GM21825 (cell line): Measurements from ENCODE around the gene BIRC7.

Experiments used
- ATAC-seq: cut with Tn5 transposase; IDR thresholded peaks from one replicate; pipeline ENCODE4 v1.9.1; 2021; ENCODE audit warnings: mild to moderate bottlenecking, moderate library complexity; ENCODE audit not compliant: unreplicated experiment

Gene BIRC7, protein sequence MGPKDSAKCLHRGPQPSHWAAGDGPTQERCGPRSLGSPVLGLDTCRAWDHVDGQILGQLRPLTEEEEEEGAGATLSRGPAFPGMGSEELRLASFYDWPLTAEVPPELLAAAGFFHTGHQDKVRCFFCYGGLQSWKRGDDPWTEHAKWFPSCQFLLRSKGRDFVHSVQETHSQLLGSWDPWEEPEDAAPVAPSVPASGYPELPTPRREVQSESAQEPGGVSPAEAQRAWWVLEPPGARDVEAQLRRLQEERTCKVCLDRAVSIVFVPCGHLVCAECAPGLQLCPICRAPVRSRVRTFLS

DNA sequence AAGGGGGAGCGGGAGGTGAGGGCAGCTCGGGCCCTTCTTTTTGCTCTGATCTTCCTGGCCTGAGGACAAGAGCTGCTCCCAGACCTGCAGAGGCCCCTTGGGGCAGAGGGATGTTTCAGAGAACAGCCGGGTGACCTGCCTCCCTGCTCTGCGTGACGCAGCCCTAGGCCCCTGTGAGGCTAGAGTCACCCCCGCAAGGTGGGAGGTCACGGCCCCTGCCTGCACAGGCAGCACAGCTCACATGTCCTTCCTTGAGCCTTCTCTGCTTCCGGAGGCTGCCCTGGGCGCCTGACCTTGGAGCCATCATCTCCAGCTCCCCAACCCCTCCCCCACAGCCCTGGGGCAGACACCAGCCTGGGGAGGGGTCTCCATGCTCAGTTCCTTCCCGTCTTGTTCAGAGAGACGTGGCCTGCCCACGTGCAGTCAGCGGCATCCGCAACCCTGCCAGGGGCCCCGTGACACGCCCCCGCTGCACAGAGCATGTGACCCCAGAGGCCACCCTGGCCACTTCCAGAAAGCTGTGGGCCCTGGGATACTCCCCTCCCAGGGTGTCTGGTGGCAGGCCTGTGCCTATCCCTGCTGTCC lies at the start of gene BIRC7:
TSS of gene BIRC7 (plus strand) at position 507 of the 585 bp plus-strand sequence. CDS start 192 bp downstream, outside the sequence.
- no peak for ATAC-seq

DNA sequence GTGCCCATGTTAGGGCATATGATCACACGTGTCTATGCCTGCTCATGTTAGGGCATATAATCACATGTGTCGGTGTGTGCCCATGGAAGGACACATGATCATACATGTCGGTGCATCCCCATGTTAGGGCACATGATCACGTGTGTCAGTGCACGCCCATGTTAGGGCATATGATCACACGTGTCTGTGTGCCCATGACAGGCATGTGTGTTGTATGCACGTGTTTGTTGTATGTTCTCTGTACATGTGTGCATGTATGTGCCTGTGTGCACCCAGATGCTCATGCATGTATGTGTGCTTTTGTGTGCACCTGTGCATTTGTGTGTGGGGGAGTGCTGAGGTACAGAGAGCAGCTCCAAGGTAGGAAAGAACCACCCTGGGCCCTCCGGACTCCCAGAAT lies 49.6 kb upstream of the BIRC7 start:
- ATAC-seq: no peak

DNA sequence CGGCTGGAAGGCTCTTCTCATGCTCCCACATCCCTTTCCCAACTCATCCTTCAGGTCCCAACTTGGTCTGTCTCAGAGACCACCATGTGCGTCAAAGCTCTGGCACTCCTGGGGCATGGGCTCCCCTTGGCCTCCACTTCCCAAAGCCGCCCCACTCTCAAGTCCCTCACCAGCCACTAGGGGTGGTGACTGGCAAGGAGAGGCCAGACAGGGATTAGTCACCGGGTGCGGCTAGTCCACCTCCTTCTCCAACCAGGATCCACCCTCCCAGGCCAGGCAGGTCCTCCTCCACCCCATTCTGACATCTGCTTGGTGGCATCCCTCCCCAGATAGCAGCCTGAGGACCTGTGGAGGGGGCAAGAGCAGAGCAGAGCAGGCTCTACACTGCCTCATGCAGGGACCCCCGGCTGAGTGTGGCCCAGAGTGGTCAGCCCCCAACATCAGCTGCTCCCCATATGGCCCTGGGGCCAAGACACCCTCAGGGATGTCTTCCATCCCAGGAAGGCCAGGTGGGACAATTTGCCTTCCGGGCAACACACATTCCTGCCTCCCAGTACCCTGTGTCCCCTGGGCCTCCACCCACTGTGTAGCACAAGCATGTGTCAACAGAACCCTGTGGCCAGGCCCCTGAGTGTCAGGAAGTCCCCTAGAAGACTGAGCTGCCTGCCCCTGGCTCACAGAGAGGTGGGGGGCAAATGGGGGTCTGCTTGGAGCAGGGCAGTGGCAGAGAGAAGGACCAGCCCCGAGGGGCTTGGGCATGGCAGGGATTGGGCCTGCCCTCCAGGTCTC lies 49.0 kb upstream of the BIRC7 start:
- no peak for ATAC-seq

DNA sequence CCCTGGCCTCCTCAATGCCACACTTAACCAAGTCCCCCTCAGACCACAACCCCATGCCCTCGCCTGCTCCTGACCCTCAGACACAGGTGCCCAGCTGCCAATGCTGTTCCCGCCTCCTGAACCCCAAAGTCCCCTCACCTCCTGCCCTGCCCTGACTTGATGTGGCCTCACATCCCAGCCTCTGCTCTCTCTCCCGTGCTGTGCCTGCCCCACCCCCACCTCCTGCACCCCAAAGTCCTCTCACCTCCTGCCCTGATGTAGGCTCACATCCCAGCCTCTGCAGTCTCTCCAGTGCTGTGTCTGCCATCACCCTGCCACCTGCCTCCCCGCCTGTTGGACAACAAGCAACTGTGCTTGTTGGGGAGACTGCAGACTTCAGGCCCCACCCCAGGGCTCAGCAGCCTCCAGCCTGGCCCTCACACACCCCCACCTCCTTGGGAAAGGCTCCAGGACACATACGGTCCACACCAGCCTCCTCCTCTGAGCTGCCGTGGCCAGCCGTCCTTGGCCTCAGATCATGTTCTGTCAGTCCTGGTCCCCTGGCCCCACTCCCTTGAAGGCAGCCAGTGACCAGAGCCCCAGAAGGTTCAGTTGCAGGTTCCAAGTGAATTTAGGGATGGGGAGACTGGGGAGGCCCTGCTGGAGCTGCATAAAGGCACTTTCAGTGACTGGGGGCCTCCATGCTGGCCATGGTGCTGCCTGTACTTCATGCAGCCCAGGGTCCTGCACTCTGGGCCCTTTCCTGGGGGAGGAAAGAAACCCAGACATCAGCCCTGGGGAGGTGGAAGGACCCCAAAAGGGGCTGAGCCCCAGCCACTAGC lies 48.2 kb upstream of the BIRC7 start:
- ATAC-seq: no peak

DNA sequence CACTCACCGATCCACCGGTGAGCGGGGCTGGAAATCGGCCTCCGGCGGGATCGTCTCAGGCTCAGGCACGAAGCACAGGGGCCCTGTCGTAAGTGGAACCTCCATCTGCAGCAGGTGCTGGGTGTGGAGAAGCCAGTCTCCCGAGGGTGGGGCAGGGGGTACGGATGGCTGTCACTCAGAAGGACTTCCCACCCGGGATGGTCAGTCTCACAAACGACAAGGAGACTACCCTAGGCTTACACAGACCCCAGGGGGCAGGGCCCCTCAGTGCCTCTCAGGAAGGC lies 47.6 kb upstream of the BIRC7 start:
- no peak for ATAC-seq

DNA sequence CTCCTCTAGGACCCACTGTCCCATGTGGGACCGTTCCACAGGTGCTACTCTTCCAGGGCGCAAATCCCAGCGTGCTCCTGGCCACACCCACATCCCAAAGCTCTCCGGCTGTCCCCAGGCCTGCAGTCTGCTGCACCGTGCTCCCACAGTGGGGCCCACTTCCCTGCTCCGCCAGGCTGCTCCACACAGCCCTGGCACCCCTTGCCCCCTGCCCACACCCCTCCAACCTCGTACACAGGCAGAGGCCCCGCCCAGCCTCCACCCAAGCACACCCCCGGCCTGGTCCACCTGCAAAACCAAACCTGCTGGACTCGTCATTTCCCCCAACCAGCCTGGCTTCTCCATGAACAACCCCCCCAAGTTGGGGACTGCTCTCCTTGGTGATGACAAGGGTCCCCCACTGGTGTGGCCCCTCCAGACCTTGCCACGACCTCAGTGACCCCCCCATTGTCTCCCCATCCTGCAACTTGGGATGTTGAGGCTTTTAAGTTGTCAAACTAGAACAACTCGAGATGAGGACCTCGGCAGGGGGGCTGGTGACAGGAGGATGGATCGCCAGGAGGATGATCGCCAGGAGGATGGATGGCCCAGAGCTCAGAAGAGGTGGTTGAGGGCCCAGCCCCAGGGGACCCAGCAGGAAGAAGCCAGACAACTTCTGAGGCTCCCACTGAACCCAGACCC lies 46.9 kb upstream of the BIRC7 start:
- no peak for ATAC-seq

DNA sequence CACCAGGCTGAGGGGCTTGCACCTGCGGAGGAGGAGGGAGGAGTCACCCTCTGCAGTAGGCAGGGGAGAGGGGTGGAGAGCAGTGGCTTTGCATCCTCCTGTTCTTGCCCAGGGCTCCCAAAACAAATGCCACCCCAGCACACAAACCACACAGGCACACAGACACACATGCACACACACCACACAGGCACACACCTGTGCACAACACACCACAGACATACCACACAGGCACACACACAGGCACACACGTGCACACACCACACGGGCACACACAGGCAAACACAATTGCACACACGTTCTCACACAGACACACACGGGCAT lies 46.4 kb upstream of the BIRC7 start:
- ATAC-seq: no peak

DNA sequence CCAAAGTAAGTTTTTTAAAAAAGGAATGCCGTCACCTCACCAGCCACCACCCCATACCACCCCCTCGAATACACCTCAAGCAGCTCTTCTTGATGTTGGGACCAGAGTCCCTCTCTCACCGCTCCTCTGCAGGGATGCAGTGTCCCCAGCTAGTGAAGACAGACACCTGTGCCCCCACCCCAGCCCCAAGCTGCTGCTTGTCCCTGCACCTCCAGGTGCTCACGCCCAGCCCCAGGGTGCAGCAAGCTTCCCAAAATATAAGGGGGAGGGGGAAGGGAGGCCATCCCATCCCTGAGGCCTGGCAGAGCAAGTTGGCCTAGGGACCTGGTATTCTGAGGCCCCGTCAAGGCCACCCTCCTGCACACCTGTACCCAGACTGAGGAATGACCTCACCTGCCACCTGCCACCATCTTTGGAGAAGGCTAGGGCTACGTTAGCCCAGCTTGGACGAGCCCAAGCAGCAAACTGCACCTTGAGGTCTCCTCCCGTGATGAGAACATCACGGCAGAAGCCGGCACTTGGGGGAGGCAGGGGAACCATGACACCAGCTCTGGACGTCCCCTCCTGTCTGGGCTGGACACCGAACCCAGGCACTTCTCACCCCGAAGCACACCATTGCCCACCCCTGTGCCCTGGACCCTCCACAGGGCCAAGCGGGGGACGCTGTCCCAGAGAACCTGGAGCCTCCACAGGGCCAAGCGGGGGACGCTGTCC lies 45.7 kb upstream of the BIRC7 start:
- ATAC-seq: no peak

DNA sequence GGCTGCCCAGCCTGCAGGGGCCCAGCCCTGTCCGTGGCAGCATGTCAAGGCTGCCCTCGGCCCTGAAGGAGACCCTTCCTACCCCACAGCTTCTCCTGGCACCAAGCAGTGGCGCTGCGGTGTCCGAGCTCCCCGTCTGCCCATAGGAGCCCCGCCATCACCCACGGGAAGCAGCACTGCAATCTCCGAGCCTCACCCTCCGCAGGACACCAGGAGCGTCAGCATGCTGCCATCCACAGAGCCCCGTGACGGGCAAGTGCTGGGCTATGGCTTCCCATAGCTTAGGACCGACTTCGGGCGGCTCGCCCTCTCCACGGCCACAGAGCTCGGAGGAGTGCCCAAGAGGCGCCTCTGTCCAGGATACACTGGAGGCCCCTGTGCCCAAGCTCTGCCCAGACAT lies 44.9 kb upstream of the BIRC7 start:
- no peak for ATAC-seq

DNA sequence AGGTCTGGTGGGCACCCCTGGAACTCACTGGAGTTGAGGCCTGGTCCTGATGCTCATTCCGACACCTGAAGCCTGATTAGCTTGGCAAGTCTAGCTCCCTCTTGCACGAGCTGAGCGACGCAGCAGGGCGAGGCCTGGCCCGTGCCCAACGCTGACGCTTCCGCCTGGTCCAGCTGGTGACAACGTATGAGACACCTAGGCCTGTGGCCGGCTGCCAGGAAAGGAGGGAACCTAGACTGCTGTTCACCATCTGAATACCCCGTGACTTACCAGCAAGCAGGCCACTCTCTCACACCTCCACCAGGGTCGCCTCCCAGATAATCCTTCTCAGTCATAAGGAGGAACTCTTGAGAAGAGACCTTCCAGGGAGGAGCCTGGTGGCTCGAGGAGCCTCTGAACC lies 44.3 kb upstream of the BIRC7 start:
- ATAC-seq: no peak

DNA sequence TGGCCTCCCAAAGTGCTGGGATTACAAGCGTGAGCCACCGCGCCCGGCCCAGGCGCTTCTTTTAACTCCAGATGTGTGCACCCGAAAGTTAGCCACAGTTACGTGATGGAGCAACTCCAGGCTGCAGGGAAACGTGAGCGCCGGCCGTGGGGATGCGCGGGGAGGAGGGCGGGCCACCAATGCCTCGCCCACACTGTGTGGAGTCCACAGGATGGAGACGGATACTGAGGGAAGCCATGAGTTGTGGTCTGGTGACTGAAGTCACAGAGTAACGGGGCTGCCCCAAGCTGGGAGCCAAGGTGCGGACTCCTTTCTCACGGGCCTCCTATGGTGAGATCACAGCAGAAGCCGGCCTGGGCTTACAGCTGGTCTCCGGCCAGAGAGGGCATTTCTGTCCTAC lies 43.0 kb upstream of the BIRC7 start:
- ATAC-seq: no peak

DNA sequence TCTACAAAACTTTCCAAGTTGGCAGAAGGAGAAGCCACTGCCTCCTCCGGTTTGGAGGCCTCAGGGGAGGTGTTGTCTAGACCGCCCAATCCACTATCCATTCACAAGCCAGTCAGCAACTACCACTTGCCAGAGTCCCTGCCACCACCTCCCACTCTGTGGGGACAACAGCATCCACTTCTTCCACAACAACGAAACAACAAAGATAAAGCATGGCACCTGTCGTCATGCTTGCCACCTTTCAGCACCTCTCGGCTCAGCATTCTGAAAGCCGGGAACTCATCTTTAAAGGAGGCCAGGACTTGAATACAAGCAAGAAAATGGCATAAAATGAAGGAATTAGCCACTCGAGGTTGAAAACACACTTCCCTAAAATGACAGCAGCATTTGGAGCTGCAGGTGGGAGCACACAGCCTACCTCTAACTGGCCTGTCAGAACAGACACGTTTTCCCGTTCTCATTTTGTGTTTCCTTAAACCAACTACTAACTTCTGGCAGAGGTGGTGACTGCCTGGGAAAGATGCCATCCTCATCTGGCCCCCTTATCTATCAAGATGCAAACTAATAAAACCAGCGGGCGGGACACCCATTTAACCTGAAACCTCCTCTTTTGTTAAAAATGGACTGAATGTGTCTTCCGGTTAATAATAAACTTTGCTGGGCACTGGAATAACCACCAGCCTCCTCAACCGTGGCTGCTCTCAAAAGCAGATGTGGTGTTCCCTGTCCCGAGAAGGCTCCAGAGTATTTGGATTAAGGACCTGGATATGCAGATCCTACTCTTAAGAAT lies 41.5 kb upstream of the BIRC7 start:
- ATAC-seq: no peak

DNA sequence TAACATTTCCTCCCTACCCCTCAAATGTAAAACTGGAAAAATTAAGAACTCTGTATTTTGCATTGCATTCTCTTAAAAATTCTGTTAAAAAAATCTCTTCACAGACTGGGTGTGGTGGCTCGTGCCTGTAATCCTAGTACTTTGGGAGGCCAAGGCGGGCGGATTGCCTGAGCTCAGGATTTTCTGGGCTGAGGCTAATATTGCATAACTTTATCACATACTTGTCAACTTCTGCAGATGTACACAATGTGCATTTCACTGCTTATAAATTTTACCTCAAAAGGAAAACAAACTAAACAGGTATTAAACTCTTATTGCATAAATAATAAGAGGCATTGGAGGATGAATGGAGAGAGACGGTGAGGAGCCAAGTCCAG lies 40.9 kb upstream of the BIRC7 start:
- ATAC-seq: no peak

DNA sequence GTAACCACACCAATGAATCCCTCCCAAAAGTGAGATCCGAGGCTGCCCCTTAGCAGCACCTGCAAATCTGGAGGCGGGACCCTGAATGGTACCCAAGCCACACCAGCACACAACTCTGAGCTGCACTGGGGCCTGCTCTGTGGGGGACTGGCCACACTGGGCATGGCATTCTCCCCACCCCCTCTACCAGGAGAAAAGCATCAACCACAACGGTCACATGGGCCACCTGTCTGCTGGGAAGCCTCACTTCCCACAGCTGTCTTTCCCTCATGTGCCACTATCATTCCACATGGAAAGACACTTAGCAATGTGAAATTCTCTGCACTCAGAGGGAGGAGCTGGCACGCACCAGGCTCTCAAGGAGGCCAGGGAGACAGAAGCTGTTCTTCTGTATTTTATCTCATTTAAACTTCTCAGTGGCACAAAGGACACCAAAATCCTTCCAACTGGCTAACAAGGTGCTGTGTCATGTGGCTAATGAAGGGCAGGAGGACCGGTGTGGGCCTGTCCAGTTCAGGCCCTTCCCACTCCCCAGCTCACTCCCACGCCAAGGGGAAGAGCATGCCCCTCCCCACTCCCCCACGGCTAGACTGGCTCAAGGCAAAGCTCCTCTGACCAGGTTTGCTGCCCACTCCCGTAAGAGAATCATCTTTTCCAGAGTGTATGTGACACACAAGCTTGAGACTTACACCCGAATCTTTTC lies 38.8 kb upstream of the BIRC7 start:
- no peak for ATAC-seq

DNA sequence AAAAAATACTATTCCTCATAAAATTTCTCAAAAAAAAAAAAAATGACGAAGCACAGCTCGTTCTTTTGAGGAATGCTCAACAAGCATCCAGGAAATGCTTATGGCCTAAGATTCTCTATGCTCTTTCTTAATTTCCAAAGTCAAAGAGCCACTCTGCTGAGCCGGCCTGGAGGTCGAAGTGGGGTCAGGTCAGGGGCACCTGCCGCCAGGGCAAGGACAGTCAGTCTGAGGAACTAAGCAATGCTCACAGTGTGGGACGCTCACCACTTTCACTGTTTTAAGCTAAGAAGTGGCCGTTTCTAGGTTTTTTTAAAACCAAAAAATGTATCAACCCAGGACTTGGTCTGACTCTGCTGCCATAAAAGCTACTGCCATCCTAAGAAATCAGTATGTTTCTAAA lies 37.1 kb upstream of the BIRC7 start:
- ATAC-seq: no peak

DNA sequence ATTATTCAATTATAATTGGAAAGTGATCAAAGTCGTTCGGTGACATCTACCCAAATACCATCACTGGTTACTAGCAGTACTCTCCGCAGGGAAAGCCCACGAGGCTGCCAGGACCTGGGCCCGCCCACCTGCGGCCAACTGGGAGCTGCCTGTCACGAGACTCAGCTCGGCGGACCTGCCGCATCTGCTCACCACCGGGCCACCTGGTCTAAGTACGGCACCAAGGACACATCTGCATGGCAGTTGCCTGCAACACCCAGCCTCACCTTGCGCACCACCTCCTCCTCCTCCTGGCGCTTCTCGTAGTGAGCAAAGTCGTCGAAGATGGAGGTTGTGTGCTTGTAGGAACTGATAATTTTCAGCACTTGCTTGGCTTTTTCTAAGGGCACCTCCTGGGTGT lies 33.7 kb upstream of the BIRC7 start:
- no peak for ATAC-seq

DNA sequence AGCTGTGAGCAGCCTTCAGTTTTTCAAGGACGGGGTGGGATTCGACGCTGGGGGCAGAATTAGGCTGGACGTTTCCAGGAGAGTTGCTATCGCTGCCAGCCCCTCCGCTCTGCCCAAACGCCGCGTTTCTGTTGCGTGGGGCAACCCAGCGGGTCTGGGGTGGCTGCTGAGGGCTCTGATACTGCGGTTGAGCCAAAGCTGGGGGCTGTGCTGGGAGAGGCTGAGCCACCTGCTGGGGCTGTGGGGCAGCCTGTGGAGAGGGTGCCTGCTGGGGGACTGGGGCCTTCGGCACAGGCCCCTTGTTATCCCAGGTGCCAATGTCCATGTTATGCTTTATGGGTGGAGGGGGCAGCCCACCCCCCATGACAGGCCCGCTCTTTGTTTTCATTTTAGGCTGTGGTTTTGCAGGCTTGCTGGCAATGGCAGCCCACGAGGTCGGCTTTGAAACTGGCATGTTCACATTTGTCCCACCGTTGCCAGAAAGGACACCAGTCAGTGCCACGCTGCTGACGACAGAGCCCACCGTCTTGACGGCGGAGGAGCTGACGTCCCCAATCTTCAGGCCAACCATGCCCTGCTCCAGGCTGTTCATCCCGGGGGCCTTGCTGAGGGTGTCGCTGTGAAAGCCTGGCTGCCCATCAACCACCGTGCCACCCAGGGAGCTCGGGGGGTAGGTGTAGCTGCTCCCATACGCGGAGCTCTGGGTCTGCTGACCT lies 32.7 kb upstream of the BIRC7 start:
- ATAC-seq: no peak

DNA sequence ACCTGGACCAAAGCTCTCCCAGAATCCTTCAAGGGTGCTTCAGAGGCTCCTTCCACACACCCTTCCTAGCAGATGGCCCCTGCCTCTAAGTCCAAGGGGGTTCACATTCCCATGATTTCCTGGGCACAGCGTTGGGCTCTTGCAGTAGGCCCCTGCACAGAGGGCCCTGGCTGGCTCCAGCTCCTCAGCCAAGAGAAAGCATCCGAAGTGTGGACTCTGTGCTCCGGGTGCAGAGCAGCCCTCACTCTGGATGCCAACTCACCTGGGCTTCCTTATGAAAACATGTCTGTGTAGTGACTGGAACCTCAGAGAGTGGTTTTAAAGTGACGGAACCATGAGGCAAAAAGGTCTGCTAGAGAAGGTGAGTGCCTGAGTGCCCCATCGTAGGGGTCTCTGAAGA lies 31.3 kb upstream of the BIRC7 start:
- no peak for ATAC-seq

DNA sequence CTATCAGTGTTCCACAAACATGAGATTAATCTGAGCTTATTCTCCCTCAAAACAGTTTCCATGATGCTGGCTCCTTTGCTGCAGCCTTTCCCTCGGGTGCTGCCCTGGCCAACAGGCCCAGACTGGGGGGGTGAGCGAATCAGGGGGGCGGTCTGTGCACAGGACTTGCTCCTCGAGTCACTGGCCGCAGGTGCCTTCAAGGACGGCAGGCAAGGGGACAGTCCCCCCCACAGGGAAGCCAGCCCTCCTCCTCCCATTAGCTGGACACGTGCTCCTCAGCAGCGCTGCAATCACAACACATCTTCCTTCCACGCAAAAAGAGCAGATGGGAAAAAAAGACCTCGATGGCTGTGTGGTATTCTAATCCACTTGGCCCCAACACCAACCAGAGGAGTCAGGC lies 29.8 kb upstream of the BIRC7 start:
- no peak for ATAC-seq
